DND-41 (cell line): Measurements from ENCODE around the gene RXYLT1.

Experiments
- ATAC-seq: fragments of 200-7000 bp; cut with Tn5 transposase; 3 replicates; pipeline ENCODE4 v1.9.1; 2021; ENCODE audit warnings: low read depth; ENCODE audit not compliant: insufficient read depth
- DNase-seq: peaks from one replicate; pipeline ENCODE4 v3.0.0-alpha.2; 2020
- H2AFZ ChIP-seq: 2 replicates; pipeline ENCODE4 v1.6.0; 2012; ENCODE audit warnings: low read depth, low read length
- H3K27ac ChIP-seq: 2 replicates; pipeline ENCODE4 v1.5.1; 2012; ENCODE audit warnings: low read length, inconsistent platforms
- H3K27me3 ChIP-seq: fragments of 200-600 bp; sonication (generic); 2 replicates; pipeline ENCODE4 v1.6.0; 2012; ENCODE audit warnings: low read length, mild to moderate bottlenecking, inconsistent platforms; ENCODE audit not compliant: insufficient read depth, poor library complexity
- H3K36me3 ChIP-seq: 2 replicates; pipeline ENCODE4 v1.5.1; 2012; ENCODE audit warnings: low read length, inconsistent platforms; ENCODE audit not compliant: insufficient read depth
- H3K4me1 ChIP-seq: 2 replicates; pipeline ENCODE4 v1.5.1; 2012; ENCODE audit warnings: mild to moderate bottlenecking, low read length; ENCODE audit not compliant: insufficient read depth
- H3K4me2 ChIP-seq: 2 replicates; pipeline ENCODE4 v1.6.0; 2012; ENCODE audit warnings: mild to moderate bottlenecking, moderate library complexity, low read length, inconsistent platforms; ENCODE audit not compliant: insufficient read depth
- H3K4me3 ChIP-seq, 2 experiments: fragments of 200-600 bp in 1 of 2; shearing (Covaris generic) in 1 of 2; 2 replicates each; pipeline ENCODE4 v1.5.1; 2012 to 2016; ENCODE audit warnings: inconsistent platforms in 2 of 2, low read length in 2 of 2, mild to moderate bottlenecking in 2 of 2, low read depth in 1 of 2, moderate library complexity in 1 of 2
- H3K79me2 ChIP-seq: 2 replicates; pipeline ENCODE4 v1.6.0; 2012; ENCODE audit warnings: low read length, inconsistent platforms; ENCODE audit not compliant: insufficient read depth
- H3K9ac ChIP-seq: 2 replicates; pipeline ENCODE4 v1.6.0; 2012; ENCODE audit warnings: low read depth, mild to moderate bottlenecking, inconsistent platforms, low read length, moderate library complexity
- H3K9me3 ChIP-seq: 2 replicates; pipeline ENCODE4 v1.5.1; 2012; ENCODE audit warnings: low read length, moderate library complexity, mild to moderate bottlenecking, inconsistent platforms; ENCODE audit not compliant: insufficient read depth, severe bottlenecking
- H4K20me1 ChIP-seq: 2 replicates; pipeline ENCODE4 v1.6.0; 2012; ENCODE audit warnings: low read length; ENCODE audit not compliant: insufficient read depth
- EZH2 ChIP-seq: IDR thresholded peaks from 3 replicates; pipeline ENCODE4 v1.6.1; 2012; ENCODE audit warnings: borderline replicate concordance, low read depth, mild to moderate bottlenecking, moderate library complexity, low read length, inconsistent platforms; ENCODE audit not compliant: severe bottlenecking
- TF ChIP-seq, protein P1 (sequence below): IDR thresholded peaks from 2 replicates; pipeline ENCODE4 v1.5.1; 2012; ENCODE audit warnings: borderline replicate concordance, low read length, moderate library complexity, mild to moderate bottlenecking; ENCODE audit not compliant: poor library complexity, severe bottlenecking; ENCODE audit errors: extremely low read depth

RXYLT1 gene

GRCh38 chr12:63753743-63754142, 26.0 kb upstream of the RXYLT1 start:
- no peaks in the 10 kb centered on the region for H3K79me2 ChIP-seq
- peaks cover 7% of the 10 kb centered on the region; the same call in 1 of the 2 replicates for H3K4me1 ChIP-seq
- H3K9me3 ChIP-seq = no peaks in the 10 kb centered on the region
- no peak overlapping the region for H2AFZ ChIP-seq
- TF ChIP-seq EZH2 = no peak
- TF ChIP-seq, protein P1, sequence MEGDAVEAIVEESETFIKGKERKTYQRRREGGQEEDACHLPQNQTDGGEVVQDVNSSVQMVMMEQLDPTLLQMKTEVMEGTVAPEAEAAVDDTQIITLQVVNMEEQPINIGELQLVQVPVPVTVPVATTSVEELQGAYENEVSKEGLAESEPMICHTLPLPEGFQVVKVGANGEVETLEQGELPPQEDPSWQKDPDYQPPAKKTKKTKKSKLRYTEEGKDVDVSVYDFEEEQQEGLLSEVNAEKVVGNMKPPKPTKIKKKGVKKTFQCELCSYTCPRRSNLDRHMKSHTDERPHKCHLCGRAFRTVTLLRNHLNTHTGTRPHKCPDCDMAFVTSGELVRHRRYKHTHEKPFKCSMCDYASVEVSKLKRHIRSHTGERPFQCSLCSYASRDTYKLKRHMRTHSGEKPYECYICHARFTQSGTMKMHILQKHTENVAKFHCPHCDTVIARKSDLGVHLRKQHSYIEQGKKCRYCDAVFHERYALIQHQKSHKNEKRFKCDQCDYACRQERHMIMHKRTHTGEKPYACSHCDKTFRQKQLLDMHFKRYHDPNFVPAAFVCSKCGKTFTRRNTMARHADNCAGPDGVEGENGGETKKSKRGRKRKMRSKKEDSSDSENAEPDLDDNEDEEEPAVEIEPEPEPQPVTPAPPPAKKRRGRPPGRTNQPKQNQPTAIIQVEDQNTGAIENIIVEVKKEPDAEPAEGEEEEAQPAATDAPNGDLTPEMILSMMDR = peak; percentile 12
- H3K36me3 ChIP-seq = no peaks in the 10 kb centered on the region
- H3K4me3 ChIP-seq = no peak overlapping the region
- no peak overlapping the region for H3K27ac ChIP-seq
- H3K4me2 ChIP-seq = no peak overlapping the region
- ATAC-seq = no peak
- peaks cover 7% of the 10 kb centered on the region for H3K27me3 ChIP-seq
- H3K9ac ChIP-seq = no peak overlapping the region
- H4K20me1 ChIP-seq = no peaks in the 10 kb centered on the region
- DNase-seq = no peak

DNA sequence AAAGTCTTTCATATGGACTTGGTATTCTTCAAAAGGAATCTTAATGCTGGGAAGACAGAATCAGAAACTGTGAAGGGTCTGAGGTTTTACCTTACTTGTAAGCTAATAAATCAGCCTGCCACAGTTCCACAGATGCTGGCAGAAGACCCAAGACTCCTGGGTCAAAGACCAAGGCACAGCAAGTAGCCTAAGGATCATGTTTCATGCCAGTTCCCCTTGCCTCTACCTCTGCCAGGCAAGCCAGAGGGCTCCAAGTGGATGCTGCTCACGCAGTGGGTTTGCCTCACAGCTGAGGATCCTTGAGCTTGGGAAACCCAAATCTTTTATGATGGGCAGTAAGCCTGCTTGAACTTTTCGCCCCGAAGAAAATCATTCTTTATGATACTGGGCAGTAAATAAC, 15.2 kb upstream of the RXYLT1 start:
- Histone ChIP-seq H3K79me2 (no peaks in the 10 kb centered on the region), H3K27ac (no peak overlapping the region), H2AFZ (peak overlapping the region; percentile 2; the same call in 1 of the 2 replicates), H3K4me1 (no peaks in the 10 kb centered on the region), H3K4me2 (no peak overlapping the region), H3K9me3 (no peaks in the 10 kb centered on the region), H3K36me3 (no peaks in the 10 kb centered on the region), H4K20me1 (no peaks in the 10 kb centered on the region), H3K9ac (no peak overlapping the region), H3K4me3 (no peak overlapping the region), H3K27me3 (no peaks in the 10 kb centered on the region)
- DNase-seq = no peak
- TF ChIP-seq, protein P1 = no peak
- no peak for TF ChIP-seq EZH2
- ATAC-seq = no peak

DNA sequence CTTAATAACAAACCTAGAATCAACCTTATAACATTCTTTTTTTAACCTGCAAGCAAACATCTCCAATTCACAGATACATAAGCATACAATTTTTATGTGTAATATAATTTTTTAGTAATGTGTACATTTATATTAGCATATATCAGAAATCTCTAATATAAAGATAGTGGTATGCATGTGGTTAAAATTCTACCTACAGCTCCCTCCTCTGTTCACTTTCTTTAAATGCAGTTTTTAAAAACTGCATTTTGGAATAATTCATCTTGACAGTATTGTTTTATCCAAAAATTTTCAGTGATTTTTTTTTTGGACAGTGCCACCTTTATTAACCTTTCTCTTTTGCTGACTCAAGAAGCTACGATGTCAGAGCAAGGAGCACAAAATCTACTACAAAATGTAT, 13.2 kb upstream of the RXYLT1 start:
- H3K27me3 ChIP-seq = no peaks in the 10 kb centered on the region
- H3K9me3 ChIP-seq = no peaks in the 10 kb centered on the region
- no peaks in the 10 kb centered on the region for H3K79me2 ChIP-seq
- H3K27ac ChIP-seq = no peak overlapping the region
- no peak overlapping the region for H2AFZ ChIP-seq
- no peaks in the 10 kb centered on the region for H3K36me3 ChIP-seq
- H3K4me3 ChIP-seq = no peak overlapping the region
- TF ChIP-seq, protein P1 = peak; percentile 8
- no peak for TF ChIP-seq EZH2
- H4K20me1 ChIP-seq = no peaks in the 10 kb centered on the region
- H3K4me2 ChIP-seq = no peak overlapping the region
- H3K9ac ChIP-seq = no peak overlapping the region
- no peaks in the 10 kb centered on the region for H3K4me1 ChIP-seq
- ATAC-seq (no peak), DNase-seq (no peak)

DNA sequence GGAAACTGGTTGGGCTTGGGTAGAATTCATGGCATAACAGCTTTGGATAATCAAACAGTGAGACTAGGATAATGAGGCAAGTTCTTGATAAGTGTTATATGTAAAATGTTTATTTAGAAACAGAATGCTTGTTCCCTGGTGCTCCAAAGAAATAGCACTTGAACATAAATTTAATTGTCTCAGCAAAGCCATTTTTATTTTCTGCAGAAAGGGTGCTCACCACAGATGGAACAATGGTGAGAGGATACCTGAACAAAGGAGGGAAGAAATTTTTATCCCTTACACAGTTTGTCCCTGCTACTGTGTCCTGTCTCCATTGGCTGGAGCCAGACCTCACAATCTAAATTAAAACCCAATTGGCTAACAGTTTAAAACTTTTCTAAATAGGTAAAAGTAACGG, 9.3 kb upstream of the RXYLT1 start:
- Histone ChIP-seq H4K20me1 (no peaks in the 10 kb centered on the region), H2AFZ (no peak overlapping the region), H3K27ac (no peak overlapping the region), H3K36me3 (no peaks in the 10 kb centered on the region), H3K4me2 (no peak overlapping the region), H3K9me3 (no peaks in the 10 kb centered on the region), H3K9ac (no peak overlapping the region), H3K27me3 (no peaks in the 10 kb centered on the region), H3K4me1 (no peaks in the 10 kb centered on the region), H3K4me3 (no peak overlapping the region), H3K79me2 (no peaks in the 10 kb centered on the region)
- ATAC-seq (no peak), DNase-seq (no peak)
- TF ChIP-seq, protein P1 = no peak
- no peak for TF ChIP-seq EZH2
